Hypothalamus (tissue), 51 donors: ENCODE data around the gene RFESD.

Experiments used
- DNase-seq, 51 donors: peaks; one replicate each; lab custom pipeline; 2025; lab: John Stamatoyannopoulos, UW

Gene RFESD

DNA sequence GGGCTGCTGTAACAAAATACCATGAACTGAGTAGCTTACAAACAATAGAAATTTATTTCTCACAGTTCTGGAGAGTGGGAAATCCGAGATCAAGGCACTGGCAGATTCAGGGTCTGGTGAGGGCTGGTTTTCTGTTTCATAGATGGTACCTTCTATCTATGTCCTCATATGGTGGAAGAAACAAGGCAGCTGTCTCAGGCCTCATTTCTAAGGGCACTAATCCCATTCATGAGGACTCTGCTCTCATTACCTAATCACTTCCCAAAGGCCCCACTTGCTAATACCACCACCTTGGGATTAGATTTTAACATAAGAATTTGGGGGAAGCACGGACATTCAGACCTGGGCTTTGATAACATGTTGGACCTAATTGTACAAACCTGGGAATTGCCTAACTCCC is 13.5 kb downstream of the RFESD start:
- DNase-seq: no peak

DNA sequence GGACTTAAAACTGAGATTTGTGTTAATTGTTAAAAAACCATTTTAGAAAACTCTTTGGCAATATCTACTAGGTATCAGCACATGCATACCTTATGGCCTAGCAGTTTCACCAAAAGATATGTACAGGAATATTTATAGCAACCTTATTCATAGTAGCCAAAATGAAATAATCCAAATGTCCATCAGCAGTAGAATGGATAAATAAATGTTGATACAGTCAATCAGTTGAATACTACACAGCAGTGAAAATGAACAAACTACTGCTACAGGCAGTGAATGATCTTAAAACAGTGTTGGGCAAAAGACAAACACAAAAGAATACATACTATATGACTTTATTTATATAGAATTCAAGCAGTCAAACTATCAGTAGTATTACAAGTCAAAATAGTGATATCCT is 16.4 kb downstream of the RFESD start:
- DNase-seq: no peak

DNA sequence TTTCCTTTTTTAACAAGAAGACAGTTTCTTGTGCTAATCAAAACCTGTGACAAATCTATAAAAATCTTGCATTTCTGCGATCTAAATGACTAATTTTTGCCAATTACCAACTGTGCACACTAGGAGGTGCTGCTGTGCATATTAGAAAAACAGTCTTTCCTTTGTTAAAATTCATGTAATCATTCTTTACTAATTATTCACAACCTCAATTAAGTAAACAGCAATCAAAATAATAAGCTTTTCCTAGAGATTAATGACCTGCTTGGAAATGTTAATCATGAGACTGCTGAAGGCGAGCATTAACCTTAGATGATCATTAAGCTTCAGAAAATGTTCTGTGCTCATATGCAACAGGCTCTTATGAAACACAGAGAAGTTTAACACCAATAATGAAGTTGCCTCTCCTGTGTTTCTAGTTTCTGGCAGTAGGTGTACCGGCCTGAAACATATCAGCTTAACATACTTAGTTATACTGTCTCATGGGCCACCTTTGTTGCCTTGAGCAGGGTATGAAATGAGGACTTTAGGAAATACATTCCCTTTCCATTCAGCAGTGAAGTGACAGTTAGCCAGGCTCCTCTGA is 17.7 kb downstream of the RFESD start:
- peak in 5 of 51 donors; percentile 6 to 77 (median 30) for DNase-seq

DNA sequence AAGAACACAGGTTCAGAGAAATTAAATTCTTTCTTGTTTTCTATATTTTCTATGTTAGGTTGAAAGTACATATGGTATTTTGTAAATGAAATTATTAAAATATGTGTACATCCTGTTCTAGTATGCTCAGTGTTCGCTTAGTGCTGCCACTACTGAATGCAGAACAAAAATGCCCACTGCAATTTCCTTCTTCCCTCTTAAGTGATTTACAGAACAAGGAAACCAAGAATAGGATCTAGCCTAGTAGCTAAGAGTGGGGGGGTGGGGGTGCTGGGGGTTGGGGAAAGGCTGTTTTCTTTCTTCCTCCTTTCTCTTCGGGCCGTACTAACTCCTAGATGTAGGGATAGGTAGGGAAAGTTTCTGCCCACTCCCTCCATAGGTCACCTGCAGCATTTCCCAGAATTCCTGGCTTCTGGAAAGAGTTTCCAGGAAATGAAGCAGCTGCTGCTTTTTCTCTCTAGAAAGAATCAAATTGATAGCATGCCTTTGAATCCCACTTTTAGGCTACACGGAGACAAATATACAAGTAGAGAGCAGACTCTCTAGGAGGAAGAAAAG is 20.6 kb downstream of the RFESD start:
- no peak for DNase-seq

DNA sequence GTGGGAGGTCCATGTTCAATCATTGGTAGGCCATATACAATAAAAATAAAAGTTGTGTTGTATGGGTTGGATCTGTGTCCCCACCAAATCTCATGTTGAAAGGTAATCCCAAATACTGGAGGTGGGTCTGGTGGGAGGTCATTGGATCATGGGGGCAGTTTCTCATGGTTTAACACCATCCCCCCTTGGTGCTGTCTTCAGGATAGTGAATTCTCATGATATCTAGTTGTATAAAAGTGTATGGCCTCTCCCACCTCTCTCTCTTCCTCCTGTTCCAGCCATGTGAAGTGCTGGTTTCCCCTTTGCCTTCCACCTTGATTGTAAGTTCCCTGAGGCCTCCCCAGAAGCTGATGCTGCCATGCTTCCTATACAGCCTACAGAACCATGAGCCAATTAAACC is 21.1 kb downstream of the RFESD start:
- DNase-seq: no peak

DNA sequence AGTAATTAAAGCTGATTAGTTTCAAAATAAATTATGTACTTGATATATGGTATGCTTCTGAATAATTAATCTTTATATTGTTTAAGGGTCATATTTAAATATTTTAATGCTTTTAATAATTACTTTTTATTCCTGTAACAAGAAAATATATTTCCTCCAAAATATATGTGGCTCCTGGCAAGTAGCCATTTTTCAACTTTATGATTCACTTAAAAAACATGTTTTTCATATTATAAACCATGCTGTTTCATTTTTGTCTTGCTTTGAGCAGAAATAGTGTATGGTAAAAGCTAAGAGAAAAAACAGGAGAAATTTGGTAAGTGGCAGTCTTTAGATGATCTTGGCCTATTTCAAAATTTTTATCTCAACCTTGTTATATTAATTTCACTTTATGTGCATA is 21.6 kb downstream of the RFESD start:
- DNase-seq: no peak

DNA sequence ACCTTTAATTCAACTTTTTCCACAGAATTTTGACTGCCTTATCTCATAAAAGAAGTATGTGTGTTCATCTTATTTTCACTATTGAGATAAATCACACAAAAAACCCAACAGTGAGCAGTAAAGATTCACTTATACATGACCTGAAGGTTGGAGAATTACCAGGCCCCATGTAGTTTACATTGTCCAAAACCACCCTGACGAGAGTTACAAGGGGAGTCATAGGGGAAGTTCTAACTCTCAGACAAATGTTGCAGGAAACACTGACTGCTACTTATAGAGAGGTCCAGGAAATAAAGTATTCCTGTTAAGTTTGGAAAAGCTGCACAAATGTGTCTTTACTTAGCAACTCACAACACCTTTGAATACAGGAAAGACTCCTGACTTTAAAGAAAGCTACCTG is 22.2 kb downstream of the RFESD start:
- no peak for DNase-seq

DNA sequence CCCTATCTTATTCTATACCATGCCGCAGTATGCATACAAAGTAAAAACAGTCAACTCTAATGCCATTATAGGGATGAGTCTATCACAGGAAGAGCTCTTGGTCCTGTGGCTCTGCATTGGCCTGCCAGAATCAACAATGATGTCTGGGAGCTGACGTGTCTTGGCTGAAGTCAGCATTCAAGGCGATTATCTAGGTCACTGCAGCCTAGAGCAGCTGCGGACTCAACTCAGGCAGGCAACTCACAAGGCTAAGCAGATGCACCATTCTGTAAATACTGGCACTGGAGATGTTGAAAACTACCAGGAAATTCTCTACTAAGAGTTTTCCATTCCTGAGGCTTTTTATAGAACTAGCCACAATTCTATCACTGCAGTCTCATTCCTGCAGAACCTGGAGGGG is 23.0 kb downstream of the RFESD start:
- peak in 25 of 51 donors; percentile 1 to 57 (median 14) for DNase-seq

DNA sequence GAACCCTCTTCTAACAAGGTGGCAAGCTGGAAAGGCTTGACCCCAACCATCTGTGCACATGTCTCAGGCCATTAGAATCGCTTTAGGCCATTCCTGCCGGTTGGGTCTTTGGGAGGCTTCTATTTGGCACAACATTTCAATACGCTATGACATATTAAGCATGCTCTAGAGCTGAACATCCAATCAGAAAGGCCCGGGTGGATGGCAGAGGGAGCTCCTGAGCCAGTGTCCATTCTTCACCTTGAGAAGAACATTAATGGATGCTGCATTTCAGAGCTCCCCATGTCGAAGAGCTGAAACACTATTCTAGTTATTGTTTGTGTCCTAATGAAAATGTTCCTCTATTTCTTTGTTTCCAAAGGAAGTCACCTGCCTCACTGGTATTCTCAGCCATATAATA is 23.4 kb downstream of the RFESD start:
- DNase-seq: no peak

DNA sequence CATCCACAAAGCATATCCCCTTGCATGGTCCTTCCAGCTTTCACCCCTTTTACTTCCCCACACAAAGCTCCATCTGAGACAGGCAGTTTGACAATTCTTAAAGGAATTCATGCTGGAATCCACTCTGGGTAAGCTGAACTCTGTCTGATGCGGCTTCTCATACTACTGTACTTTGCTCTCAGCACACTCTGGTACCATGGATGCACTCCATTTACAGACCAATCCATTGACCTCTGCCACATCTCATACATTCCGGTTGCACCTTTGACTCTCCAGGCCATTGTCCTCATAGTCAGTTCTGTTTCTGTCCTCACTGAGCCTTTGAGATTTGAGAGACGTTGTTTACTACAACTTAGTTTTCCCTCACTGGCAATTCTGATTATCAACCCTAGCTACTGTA is 24.0 kb downstream of the RFESD start:
- no peak for DNase-seq

DNA sequence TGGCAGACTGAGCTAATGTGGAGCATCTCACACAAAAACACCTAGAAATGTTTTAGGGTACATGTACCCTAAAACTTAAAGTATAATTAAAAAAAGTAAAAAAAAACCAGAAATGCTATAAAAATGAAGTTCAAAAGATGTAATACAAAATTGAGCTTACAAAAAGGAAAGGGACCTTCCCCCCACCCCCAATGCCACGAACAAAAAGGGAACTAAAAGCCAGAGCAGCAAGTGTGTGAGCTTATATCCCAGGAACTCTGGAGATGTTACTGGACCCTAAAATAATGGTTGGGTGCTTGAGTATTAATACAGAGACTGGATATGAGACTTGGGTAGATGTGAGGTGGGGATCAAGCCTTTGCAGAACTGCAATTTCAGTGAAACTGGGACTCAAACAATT is 25.2 kb downstream of the RFESD start:
- DNase-seq: no peak

DNA sequence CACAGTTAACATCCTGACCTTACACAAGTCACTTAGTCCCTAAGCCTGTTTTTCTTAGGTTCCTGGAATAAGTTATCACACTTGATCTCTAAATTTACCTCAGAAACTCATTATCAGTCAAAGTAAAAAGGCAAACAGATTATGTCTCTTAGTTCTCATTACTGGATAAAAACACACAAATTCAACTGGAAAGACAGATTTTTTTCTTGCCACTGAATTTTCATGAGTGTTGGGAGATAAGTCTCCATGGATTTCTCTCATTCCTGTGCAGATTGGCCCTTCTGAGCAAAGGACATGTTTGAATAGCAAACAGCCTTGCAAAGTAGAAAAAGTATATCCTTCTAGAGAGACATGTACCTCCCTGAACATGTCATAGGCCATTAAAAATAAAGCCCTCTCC is 26.1 kb downstream of the RFESD start:
- DNase-seq: no peak

DNA sequence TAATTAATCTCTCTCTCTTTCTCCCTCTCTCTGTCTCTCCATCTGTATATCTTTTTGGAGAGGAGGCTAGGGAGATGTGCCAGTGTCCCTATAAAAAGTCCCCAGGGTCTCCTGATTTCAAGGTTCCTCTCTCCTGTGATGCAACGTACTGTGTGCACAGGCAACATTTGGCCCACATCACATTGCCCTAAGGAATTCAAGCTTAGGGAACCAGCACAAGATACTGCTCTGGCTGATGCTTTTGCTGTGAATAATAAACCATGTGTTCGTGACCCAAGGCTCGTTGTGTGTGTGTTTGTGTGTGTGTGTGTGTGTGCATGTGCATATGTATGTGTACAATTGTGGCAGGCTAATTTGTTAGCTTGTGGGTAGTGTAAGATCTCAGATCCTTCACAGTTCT is 26.5 kb downstream of the RFESD start:
- no peak for DNase-seq

DNA sequence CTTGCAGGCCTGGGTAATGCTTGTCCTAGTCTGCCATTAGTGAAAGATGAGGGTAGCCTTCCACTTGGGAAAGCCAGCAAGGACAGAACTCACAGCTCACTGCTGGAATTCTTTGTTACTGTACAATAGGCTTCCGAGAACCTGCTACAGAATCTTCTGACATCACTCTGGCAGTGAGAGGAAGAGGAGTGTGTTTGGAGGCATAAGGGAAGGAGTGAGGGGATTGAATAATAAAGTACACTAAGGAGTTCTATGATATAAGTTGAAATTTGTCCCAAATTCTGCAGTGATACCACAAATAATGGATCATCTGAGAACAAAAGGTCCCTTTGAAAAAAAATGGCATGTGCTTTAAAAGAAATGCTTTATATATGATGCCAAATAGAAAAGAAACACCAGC is 36.3 kb downstream of the RFESD start, which contains the start of gene SPATA9:
Gene SPATA9, minus strand, starts transcription at position 101 of the 400 bp plus-strand sequence. CDS start 137 bp downstream, outside the sequence.
- no peak for DNase-seq

DNA sequence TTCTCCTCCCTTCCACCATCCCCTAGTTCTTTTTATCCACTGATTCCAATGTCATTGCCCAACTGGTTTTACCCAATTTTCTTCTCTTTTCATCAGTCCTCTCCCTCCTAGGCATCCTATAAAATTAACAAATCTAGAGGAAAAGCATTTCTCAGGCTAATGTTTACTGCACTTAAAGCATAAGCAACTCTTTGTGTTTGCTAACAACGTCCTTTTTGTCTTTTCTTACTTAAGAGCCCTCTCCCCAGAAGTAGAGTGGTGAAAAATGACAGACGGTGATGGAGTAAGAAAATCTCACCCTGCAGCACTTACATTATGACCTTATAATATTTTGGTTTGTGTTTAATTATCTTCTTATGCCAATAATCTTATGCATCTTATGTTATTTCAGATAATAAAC is 37.8 kb downstream of the RFESD start:
- DNase-seq: no peak

DNA sequence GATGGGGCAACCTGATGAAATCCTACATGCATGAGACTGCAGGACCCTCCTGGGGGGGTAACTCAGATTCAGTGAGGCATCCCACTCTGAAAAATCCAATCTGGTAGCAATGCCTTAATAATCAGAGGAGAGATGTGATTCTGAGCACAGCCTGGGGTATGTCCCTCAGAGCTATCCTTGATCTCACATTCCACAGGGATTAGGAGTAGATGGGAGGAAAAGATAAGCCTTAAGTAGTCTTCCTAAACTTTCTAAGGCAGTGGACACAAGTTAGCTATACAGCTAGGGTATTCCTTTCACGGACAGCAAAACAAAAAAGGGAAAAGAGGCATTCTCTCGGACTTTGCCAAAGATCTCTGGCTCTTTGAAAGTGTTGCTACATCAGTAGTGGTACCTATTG is 40.1 kb downstream of the RFESD start:
- DNase-seq: no peak

DNA sequence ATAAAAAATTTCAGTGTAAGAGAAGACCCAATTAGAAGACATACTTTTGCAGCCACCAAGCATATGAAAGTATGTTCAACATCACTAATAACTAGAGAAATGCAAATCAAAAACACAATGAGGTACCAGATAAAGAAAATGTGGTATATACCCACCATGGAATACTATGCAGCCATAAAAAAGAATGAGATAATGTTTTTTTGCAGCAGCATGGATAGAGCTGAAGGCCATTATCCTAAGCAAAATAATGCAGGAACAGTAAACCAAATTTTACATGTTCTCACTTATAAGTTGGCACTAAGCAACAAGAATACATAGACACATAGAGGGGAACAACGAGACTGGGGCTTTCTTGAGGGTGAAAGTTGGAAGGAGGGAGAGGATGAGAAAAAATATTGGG is 43.1 kb downstream of the RFESD start:
- no peak for DNase-seq

DNA sequence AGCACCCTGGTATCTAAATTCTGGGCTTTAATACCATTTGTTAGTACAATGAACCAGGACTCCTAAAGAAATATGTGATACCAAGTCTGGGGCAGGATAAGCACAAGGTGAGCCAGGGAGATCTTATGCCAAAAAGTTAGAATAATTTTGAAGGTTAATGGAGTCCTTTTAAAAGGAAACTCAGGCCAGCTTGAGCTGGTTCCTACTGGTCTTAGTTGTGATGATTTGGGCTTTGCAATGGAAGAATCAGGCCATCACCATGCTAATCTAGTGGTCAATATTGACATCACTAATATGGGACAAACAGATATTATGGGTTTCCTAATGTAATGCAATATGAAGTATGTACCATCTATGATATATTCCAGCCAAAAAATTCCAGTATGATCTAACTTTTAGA is 43.8 kb downstream of the RFESD start:
- no peak for DNase-seq

DNA sequence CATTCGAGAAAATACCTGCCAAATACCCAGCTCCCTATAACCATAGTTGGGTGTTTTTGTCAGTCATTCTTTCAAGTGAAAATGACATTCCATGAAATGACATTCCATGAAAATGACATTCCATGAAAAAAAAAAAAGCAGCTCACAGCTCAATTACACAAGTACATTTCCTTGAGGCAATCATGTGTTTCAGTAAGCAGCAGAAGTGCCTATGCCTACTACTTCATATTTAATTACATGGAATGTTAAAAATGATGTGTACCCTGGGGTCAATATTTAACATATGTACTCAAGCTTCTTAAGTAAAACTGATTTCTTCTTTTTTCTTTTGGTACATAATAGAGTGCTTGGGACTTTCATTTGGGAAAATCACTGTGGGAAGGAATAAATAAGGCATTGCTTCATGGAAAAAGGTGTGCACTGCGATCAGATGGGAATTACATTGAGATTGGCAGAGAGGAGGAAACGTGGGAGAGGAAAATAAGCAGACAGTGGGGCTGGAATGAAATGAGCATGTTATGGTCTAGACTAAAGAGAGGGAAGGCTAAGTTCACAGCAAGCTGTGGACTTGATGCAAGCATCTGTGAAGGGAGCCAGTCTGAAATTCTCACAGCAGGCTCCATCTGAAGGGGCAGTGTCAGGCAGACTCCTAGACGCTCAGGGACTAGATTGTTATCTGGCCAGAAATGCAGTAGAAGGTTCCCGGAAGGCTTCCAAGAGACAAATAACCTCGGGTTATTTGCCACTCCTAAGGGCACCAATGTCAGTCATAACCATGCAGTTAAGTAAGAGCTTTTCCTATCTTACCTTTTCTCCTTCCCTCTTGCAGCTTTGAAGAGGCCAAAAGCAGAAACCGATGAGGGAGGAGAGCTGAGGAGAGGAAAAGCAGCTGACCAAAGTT is 51.5 kb downstream of the RFESD start:
- no peak for DNase-seq

DNA sequence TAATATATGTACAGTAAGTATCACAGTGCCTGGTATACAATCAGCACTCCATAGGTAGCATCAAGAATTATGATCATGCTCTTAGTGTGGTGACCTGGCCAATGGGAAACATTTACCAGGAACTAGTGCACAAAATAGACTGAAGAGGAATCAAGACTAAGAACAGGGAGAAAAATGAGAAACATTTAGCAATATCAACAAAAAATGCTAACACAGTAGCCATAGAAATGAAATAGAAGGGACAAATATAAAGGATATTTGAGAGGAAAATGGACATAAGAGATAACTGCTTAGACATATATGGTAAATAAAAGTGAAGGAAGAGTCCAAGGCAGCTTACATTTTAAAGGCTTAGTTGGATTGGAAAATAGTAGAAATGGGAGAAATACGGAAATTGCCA is 52.8 kb downstream of the RFESD start:
- no peak for DNase-seq

DNA sequence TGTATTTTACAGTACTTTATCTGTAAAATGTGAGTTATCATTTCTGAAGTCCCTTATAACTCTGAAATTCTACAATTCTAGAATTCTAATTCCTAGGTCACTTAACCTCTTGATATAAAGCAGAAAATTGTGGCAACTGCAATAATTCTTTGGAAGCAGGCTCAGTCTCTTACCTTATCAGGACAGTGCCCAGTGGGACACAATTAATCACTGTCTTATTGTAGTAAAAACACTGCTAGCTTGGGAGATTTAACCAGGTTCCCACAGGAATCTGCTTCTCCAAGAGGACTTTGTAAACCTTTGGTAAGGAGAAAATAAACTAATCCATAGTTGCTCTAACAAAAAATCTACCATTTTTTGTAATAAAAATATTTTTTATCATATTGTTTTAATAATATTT is 54.5 kb downstream of the RFESD start:
- DNase-seq: no peak

DNA sequence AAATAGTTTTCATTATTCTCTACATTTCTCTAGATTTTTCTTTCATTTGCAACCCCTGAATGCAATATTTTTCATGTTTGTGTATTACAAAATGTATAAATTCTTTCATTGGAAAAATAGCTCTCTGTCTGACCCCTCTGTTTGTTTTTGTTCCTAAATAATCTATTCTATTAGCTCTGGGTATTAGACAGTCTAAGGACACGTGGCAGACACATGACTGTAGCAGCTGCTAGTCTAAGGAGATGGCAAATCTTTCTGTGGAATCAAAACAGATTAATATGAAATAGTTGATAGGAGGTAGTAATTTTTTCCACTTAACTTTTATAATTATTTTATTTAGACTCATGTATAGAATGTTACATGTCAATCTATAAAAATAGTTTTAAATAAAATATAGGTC is 57.6 kb downstream of the RFESD start:
- DNase-seq: no peak
